Left lung (tissue), 10 donors: ENCODE data around the gene TSPAN5. TPM values are rescaled to one million over a fixed set of nuclear protein-coding genes. Genes with fewer than 3 reads are reported as not detected.

Experiments used
- ATAC-seq: fragments of 200-7000 bp; cut with Tn5 transposase; one replicate; pipeline ENCODE4 v1.9.1; 2020; ENCODE audit warnings: moderate library complexity
- DNase-seq, 4 donors: peaks; one replicate each; pipeline ENCODE4 v3.0.0-alpha.2; 2013 to 2020
- H3K27ac ChIP-seq, 2 donors: fragments of 200-600 bp; sonication (generic) in 1 of 2; one replicate each; pipeline versions ENCODE4 v1.5.0 to v1.8.0; 2020 to 2021
- H3K27me3 ChIP-seq, 2 donors: fragments of 200-600 bp; sonication (generic) in 1 of 2; one replicate each; pipeline versions ENCODE4 v1.5.0 to v1.8.0; 2020 to 2021
- H3K36me3 ChIP-seq, 2 donors: fragments of 200-600 bp; sonication (generic) in 1 of 2; one replicate each; pipeline versions ENCODE4 v1.5.0 to v1.8.0; 2020 to 2021
- H3K4me1 ChIP-seq, 2 donors: fragments of 200-600 bp; one replicate each; pipeline ENCODE4 v1.8.0; 2021
- H3K4me3 ChIP-seq, 2 donors: fragments of 200-600 bp; sonication (generic) in 1 of 2; one replicate each; pipeline versions ENCODE4 v1.5.0 to v1.8.0; 2020 to 2021; ENCODE audit warnings: mild to moderate bottlenecking in 1 of 2
- H3K9me3 ChIP-seq, 2 donors: fragments of 200-600 bp; sonication (generic) in 1 of 2; one replicate each; pipeline versions ENCODE4 v1.5.0 to v1.8.0; 2020 to 2021
- intact Hi-C, 2 donors: fragments of 100-400 bp; cut with DNase I; formaldehyde crosslinking; loops; one replicate each; pipeline versions ENCODE4 v1.11.2 to v1.14.2; 2022
- polyA plus RNA-seq, 6 donors: library from polyadenylated mRNA; unstranded; fragments of 120-200 nt; gene quantifications; one replicate each; pipeline ENCODE4 v1.2.1, GENCODE V29; 2013; ENCODE audit not compliant: insufficient read length in 6 of 6
- total RNA-seq, 2 donors: library from RNA; stranded (reverse); fragmentation: NEBNext Ultra II Directional; extraction: Animal tissue kit (Norgen Biotek cat#: 25700); gene quantifications; one replicate each; pipeline ENCODE4 v1.2.1, GENCODE V29; 2021
- TF ChIP-seq, protein P1 (sequence below), 2 donors: fragments of 200-600 bp; sonication (generic) in 1 of 2; IDR thresholded peaks; one replicate each; pipeline versions ENCODE4 v1.5.0 to v1.8.0; 2021; ENCODE audit warnings: antibody characterized with exemption in 2 of 2
- donor health status: DM: no; HTN: yes; CAD: no.
- donor health status: DM: no; HTN: no; CAD: no.

TSPAN5 gene
- total and polyA plus RNA-seq, 8 donors: 11.9 to 36.5 (median 31.7) TPM

DNA sequence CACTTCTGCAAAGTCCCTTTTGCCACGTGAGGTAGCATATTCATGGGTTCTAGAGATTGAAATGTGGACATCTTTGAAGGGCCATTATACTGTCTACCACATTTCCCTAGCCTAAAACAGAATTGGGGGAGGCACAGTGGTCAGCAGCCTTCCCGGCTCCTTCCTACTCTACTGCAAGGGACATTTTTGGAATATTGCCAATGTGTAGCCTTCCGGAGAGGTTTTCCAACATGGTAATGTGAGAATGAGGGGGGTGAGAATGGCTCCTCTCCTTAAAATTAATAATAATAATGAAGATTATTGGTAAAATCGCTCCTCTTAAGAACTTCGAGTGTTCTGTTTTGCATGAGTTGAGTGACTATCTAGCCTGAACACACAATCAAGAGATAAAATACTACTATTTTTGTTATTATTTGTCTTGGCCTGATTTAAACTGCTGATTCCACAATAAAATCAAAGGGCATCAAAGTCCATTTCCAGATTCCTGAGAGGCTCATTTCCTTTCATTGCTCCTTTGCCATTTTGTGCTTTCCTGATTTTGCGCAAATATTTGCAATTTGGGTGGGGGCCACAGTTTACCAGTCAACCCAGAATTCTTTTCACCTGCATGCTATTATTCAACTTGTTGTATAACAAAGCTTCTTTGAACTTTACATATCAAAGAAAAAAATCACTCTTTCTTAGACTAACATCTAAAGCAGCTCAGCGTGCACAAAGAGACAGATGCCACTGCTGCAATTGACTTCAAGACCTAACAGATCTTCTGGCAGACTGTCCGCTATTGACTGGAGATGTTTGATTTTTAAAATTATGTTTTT is 27.0 kb upstream of the TSPAN5 start:
- TF ChIP-seq, protein P1, sequence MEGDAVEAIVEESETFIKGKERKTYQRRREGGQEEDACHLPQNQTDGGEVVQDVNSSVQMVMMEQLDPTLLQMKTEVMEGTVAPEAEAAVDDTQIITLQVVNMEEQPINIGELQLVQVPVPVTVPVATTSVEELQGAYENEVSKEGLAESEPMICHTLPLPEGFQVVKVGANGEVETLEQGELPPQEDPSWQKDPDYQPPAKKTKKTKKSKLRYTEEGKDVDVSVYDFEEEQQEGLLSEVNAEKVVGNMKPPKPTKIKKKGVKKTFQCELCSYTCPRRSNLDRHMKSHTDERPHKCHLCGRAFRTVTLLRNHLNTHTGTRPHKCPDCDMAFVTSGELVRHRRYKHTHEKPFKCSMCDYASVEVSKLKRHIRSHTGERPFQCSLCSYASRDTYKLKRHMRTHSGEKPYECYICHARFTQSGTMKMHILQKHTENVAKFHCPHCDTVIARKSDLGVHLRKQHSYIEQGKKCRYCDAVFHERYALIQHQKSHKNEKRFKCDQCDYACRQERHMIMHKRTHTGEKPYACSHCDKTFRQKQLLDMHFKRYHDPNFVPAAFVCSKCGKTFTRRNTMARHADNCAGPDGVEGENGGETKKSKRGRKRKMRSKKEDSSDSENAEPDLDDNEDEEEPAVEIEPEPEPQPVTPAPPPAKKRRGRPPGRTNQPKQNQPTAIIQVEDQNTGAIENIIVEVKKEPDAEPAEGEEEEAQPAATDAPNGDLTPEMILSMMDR (IDR thresholded peaks at IDR 0.05): no peak
- no peak for ATAC-seq

DNA sequence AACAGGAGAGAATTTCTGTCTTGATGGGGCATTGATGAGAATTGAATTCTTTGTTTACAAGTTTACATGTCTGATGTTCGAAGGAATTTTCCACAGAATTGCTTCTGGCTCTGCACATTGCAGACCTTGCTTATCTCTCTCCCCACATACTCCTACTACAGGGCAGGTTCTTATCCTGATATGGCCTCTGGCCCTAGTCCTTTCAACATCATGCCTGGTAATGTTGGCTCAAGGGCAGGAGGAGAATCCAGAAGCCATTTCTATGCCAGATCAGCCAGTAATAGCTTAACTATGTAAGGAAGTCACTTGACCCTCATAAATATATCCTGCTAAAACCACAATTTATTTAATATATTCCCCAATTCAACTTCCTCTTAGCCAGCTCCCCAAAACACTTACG is 24.3 kb upstream of the TSPAN5 start:
- Histone ChIP-seq H3K36me3 (no peaks in the 10 kb centered on the region), H3K9me3 (no peaks in the 10 kb centered on the region), H3K27ac (no peak overlapping the region), H3K4me1 (no peaks in the 10 kb centered on the region), H3K4me3 (no peak overlapping the region), H3K27me3 (no peaks in the 10 kb centered on the region)
- DNase-seq: no peak
- intact Hi-C loops: no loop called here
- TF ChIP-seq, protein P1 (IDR thresholded peaks at IDR 0.05): no peak
- ATAC-seq: no peak

More for the DNA sequence above, 27.0 kb upstream of the TSPAN5 start:
- H3K36me3 ChIP-seq: no peaks in the 10 kb centered on the region
- DNase-seq: no peak
- intact Hi-C loops: no loop called here
- H3K27me3 ChIP-seq: no peaks in the 10 kb centered on the region
- H3K27ac ChIP-seq: no peak overlapping the region
- H3K4me1 ChIP-seq: no peaks in the 10 kb centered on the region
- H3K9me3 ChIP-seq: no peaks in the 10 kb centered on the region
- no peak overlapping the region for H3K4me3 ChIP-seq

DNA sequence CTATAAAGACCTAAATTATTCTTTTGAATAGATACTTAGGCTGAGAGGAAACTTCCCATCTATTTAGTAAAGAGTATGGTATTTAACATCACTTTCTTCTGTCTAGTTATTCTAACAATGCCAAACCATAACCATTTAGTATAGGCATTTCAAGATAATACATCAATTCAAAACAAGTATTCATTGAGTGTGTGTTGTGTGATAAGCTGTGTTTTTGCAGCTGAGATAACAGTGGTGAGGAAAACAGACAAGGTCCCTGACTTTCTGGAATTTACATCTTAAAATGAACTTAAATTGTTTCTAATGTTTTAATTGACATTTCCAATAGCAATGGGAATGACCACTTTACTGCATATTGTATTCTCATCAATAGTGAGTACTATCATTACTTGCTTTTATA is 22.4 kb upstream of the TSPAN5 start:
- Histone ChIP-seq H3K27ac (no peak overlapping the region), H3K9me3 (no peaks in the 10 kb centered on the region), H3K27me3 (no peaks in the 10 kb centered on the region), H3K4me1 (no peaks in the 10 kb centered on the region), H3K4me3 (no peak overlapping the region), H3K36me3 (no peaks in the 10 kb centered on the region)
- ATAC-seq: no peak
- TF ChIP-seq, protein P1 (IDR thresholded peaks at IDR 0.05): no peak
- intact Hi-C loops: no loop called here
- no peak for DNase-seq

DNA sequence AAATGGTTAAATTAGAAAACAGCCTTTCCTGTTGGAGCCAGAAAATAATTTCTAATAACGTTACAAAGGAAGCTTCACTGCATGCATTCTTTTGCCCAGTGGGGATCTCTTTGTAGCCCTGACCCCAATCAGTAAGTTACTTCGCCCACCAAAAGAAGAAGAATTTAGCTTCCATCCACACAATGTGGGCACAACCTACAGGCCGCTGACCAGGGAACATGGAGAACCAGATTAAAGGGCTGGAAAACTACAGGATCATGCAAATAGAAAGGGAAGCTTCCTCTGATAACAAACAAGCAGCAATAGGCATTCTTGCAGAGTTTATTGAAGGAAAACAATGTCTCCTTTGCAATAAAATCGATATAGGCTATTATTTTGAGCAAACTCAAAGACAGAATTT is 21.3 kb upstream of the TSPAN5 start:
- no peaks in the 10 kb centered on the region for H3K36me3 ChIP-seq
- H3K27me3 ChIP-seq: no peaks in the 10 kb centered on the region
- no peaks in the 10 kb centered on the region for H3K9me3 ChIP-seq
- no peak for DNase-seq
- H3K4me3 ChIP-seq: no peak overlapping the region
- TF ChIP-seq, protein P1 (IDR thresholded peaks at IDR 0.05): no peak
- no peak overlapping the region for H3K27ac ChIP-seq
- no peaks in the 10 kb centered on the region for H3K4me1 ChIP-seq
- intact Hi-C loops: no loop called here
- ATAC-seq: no peak

DNA sequence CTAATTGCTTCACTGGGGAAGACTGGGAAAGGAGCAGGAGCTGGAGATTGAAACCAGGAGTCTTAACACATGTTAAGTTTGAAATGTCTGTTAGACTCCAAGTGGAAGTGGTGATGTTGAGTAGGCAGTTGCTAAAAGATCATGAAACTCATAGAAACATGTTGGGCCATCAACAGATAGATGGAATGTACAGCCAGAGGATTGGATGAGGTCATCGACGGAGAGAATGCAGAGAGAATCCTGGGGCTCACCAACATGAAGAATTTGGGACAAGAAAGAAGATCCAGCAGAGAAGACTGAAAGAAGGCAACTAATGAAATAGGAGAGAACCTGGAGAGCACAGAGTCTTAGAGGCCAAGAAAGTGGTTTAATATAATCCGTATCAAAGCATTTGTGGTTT is 19.4 kb upstream of the TSPAN5 start:
- H3K4me3 ChIP-seq: no peak overlapping the region
- DNase-seq (no peak), ATAC-seq (no peak)
- TF ChIP-seq, protein P1 (IDR thresholded peaks at IDR 0.05): no peak
- no peaks in the 10 kb centered on the region for H3K9me3 ChIP-seq
- no peaks in the 10 kb centered on the region for H3K27me3 ChIP-seq
- no peak overlapping the region for H3K27ac ChIP-seq
- no peaks in the 10 kb centered on the region for H3K4me1 ChIP-seq
- no peaks in the 10 kb centered on the region for H3K36me3 ChIP-seq
- intact Hi-C loops: no loop called here
